HEK293 (cell line): ENCODE data around the gene ALOX5.
"Not testable (repeated sequence)": the region's sequence is repeated elsewhere in the genome, so short reads cannot be mapped to it uniquely, and the experiment has no call there.

Experiments
- CTCF ChIA-PET: fragments of 350-600 bp; formaldehyde crosslinking; extraction: SDS; loops from one replicate; lab custom pipeline; 2021; ENCODE audit warnings: antibody characterized with exemption; lab: Yijun Ruan, JAX
- POLR2A ChIA-PET: fragments of 300-600 bp; formaldehyde crosslinking; extraction: SDS; loops from one replicate; lab custom pipeline; 2020; ENCODE audit warnings: antibody characterized with exemption, inconsistent platforms; lab: Yijun Ruan, JAX
- H3K27ac ChIP-seq: fragments of 200-500 bp; sonication (Bioruptor generic); 2 replicates; pipeline ENCODE4 v1.5.1; 2014; ENCODE audit warnings: low read depth, low read length, control low read depth, inconsistent platforms; ENCODE audit errors: extremely low read depth
- H3K36me3 ChIP-seq, 2 experiments: fragments of 200-500 bp in 1 of 2; sonication (Bioruptor generic) in 1 of 2; 1 replicate in 1 of 2; 2 replicates in 1 of 2; pipeline ENCODE4 v1.5.1; 2014 to 2017; ENCODE audit warnings: inconsistent platforms in 2 of 2, low read length in 2 of 2; ENCODE audit not compliant: control insufficient read depth in 2 of 2, insufficient read depth in 1 of 2
- H3K4me1 ChIP-seq: fragments of 200-500 bp; sonication (Bioruptor generic); 2 replicates; pipeline ENCODE4 v1.5.1; 2014; ENCODE audit warnings: mild to moderate bottlenecking, low read length, inconsistent platforms; ENCODE audit not compliant: control insufficient read depth, insufficient read depth
- H3K4me3 ChIP-seq: 2 replicates; pipeline ENCODE4 v1.5.1; 2011; ENCODE audit warnings: low read depth, mild to moderate bottlenecking, control low read depth, low read length, moderate library complexity
- H3K9me3 ChIP-seq: fragments of 200-500 bp; sonication (Bioruptor generic); 2 replicates; pipeline ENCODE4 v1.5.1; 2014; ENCODE audit warnings: low read depth, low read length, inconsistent platforms; ENCODE audit not compliant: control insufficient read depth, insufficient read depth
- BCL6B ChIP-seq: fragments of 450-650 bp; formaldehyde crosslinking; IDR thresholded peaks from 2 replicates; pipeline ENCODE4 v1.5.1; 2017; ENCODE audit warnings: missing biosample characterization, missing genetic modification characterization
- GFI1B ChIP-seq: fragments of 450-650 bp; formaldehyde crosslinking; IDR thresholded peaks from 2 replicates; pipeline ENCODE4 v1.5.1; 2016; ENCODE audit warnings: missing biosample characterization, missing genetic modification characterization
- KLF7 ChIP-seq: fragments of 450-650 bp; formaldehyde crosslinking; IDR thresholded peaks from 2 replicates; pipeline ENCODE4 v1.5.1; 2016; ENCODE audit warnings: missing biosample characterization, missing genetic modification characterization, borderline replicate concordance
- OSR2 ChIP-seq: fragments of 450-650 bp; formaldehyde crosslinking; IDR thresholded peaks from 2 replicates; pipeline ENCODE4 v1.5.1; 2016; ENCODE audit warnings: missing biosample characterization, missing genetic modification characterization
- TCF7L2 ChIP-seq: IDR thresholded peaks from 2 replicates; pipeline ENCODE4 v1.6.1; 2011; ENCODE audit warnings: low read depth, mild to moderate bottlenecking, inconsistent platforms, low read length, moderate library complexity, borderline replicate concordance
- YY1 ChIP-seq: fragments of 450-650 bp; formaldehyde crosslinking; IDR thresholded peaks from 2 replicates; pipeline ENCODE4 v1.5.1; 2018; ENCODE audit warnings: missing biosample characterization, missing genetic modification characterization
- ZBTB48 ChIP-seq: fragments of 450-650 bp; formaldehyde crosslinking; IDR thresholded peaks from 2 replicates; pipeline ENCODE4 v1.5.1; 2016; ENCODE audit warnings: missing biosample characterization, missing genetic modification characterization
- ZFP37 ChIP-seq: fragments of 450-650 bp; formaldehyde crosslinking; IDR thresholded peaks from 2 replicates; pipeline ENCODE4 v1.5.1; 2016; ENCODE audit warnings: missing biosample characterization, missing genetic modification characterization
- ZIC2 ChIP-seq: fragments of 450-650 bp; formaldehyde crosslinking; IDR thresholded peaks from 2 replicates; pipeline ENCODE4 v1.5.1; 2016; ENCODE audit warnings: missing biosample characterization, missing genetic modification characterization
- ZNF10 ChIP-seq: fragments of 450-650 bp; formaldehyde crosslinking; IDR thresholded peaks from 2 replicates; pipeline ENCODE4 v1.5.1; 2017; ENCODE audit warnings: missing biosample characterization, missing genetic modification characterization
- ZNF112 ChIP-seq: fragments of 450-650 bp; formaldehyde crosslinking; IDR thresholded peaks from 2 replicates; pipeline ENCODE4 v1.5.0; 2017; ENCODE audit warnings: missing biosample characterization, missing genetic modification characterization
- ZNF121 ChIP-seq: fragments of 450-650 bp; formaldehyde crosslinking; IDR thresholded peaks from 2 replicates; pipeline ENCODE4 v1.5.1; 2016; ENCODE audit warnings: missing biosample characterization, missing genetic modification characterization
- ZNF157 ChIP-seq: fragments of 450-650 bp; formaldehyde crosslinking; IDR thresholded peaks from 2 replicates; pipeline ENCODE4 v1.5.1; 2016; ENCODE audit warnings: missing biosample characterization, missing genetic modification characterization
- ZNF169 ChIP-seq: fragments of 450-650 bp; formaldehyde crosslinking; IDR thresholded peaks from 2 replicates; pipeline ENCODE4 v1.5.1; 2016; ENCODE audit warnings: missing biosample characterization, missing genetic modification characterization
- ZNF2 ChIP-seq: fragments of 450-650 bp; formaldehyde crosslinking; IDR thresholded peaks from 2 replicates; pipeline ENCODE4 v1.5.1; 2016; ENCODE audit warnings: missing biosample characterization, missing genetic modification characterization
- ZNF394 ChIP-seq: fragments of 450-650 bp; formaldehyde crosslinking; IDR thresholded peaks from 2 replicates; pipeline ENCODE4 v1.5.1; 2016; ENCODE audit warnings: missing biosample characterization, missing genetic modification characterization, mild to moderate bottlenecking, moderate library complexity, borderline replicate concordance
- ZNF423 ChIP-seq: fragments of 450-650 bp; formaldehyde crosslinking; IDR thresholded peaks from 2 replicates; pipeline ENCODE4 v1.5.1; 2016; ENCODE audit warnings: missing biosample characterization, missing genetic modification characterization
- ZNF433 ChIP-seq: fragments of 450-650 bp; formaldehyde crosslinking; IDR thresholded peaks from 2 replicates; pipeline ENCODE4 v1.5.1; 2016; ENCODE audit warnings: missing biosample characterization, missing genetic modification characterization, low read depth
- ZNF473 ChIP-seq: fragments of 450-650 bp; formaldehyde crosslinking; IDR thresholded peaks from 2 replicates; pipeline ENCODE4 v1.5.1; 2017; ENCODE audit warnings: missing biosample characterization, missing genetic modification characterization
- ZNF48 ChIP-seq: fragments of 450-650 bp; formaldehyde crosslinking; IDR thresholded peaks from 2 replicates; pipeline ENCODE4 v1.5.1; 2016; ENCODE audit warnings: missing biosample characterization, missing genetic modification characterization
- ZNF488 ChIP-seq: fragments of 450-650 bp; formaldehyde crosslinking; IDR thresholded peaks from 2 replicates; pipeline ENCODE4 v1.5.1; 2016; ENCODE audit warnings: missing biosample characterization, missing genetic modification characterization
- ZNF518A ChIP-seq: fragments of 450-650 bp; formaldehyde crosslinking; conservative IDR thresholded peaks from 2 replicates; pipeline ENCODE4 v1.5.1; 2016; ENCODE audit warnings: low read depth, missing biosample characterization, missing genetic modification characterization
- ZNF544 ChIP-seq: fragments of 450-650 bp; formaldehyde crosslinking; IDR thresholded peaks from 2 replicates; pipeline ENCODE4 v1.5.0; 2017; ENCODE audit warnings: missing biosample characterization, missing genetic modification characterization
- ZNF560 ChIP-seq: fragments of 450-650 bp; formaldehyde crosslinking; IDR thresholded peaks from 2 replicates; pipeline ENCODE4 v1.5.1; 2017; ENCODE audit warnings: missing biosample characterization, missing genetic modification characterization, borderline replicate concordance
- ZNF571 ChIP-seq: fragments of 450-650 bp; formaldehyde crosslinking; IDR thresholded peaks from 2 replicates; pipeline ENCODE4 v1.5.0; 2017; ENCODE audit warnings: missing biosample characterization, missing genetic modification characterization
- ZNF621 ChIP-seq: fragments of 450-650 bp; formaldehyde crosslinking; IDR thresholded peaks from 2 replicates; pipeline ENCODE4 v1.5.1; 2017; ENCODE audit warnings: missing biosample characterization, missing genetic modification characterization
- ZNF664 ChIP-seq: fragments of 450-650 bp; formaldehyde crosslinking; IDR thresholded peaks from 2 replicates; pipeline ENCODE4 v1.5.1; 2016; ENCODE audit warnings: missing biosample characterization, missing genetic modification characterization

The ALOX5 gene

GRCh38 chr10:45348196-45348765 is 25.7 kb upstream of the ALOX5 start:
- H3K36me3 ChIP-seq, POLR2A ChIA-PET, CTCF ChIA-PET, H3K27ac ChIP-seq, H3K4me1 ChIP-seq, H3K4me3 ChIP-seq, H3K9me3 ChIP-seq: not testable (repeated sequence)

DNA sequence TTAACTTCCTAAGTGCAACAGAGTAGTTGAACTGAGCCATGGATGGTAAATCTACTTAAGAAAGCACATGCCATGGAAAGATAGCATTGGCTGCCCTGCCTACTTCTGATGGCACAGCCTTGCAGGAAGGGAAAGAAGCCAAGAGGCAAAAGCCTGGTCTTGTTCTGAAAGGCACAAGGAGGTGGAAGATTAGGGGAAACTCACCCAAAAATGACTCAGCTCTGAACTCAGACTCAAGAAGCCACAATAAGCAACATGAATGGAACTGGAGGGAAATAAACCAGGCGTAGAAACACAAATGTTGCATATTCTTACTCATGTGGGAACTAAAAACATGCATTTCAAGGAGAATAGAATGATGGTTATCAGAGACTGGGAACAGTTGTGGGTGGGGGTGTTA is 20.8 kb upstream of the ALOX5 start:
- no peak overlapping the region for H3K27ac ChIP-seq
- no peak for TF ChIP-seq ZNF112 (tag by site-specific recombination)
- TF ChIP-seq ZNF2, result no peak
- TF ChIP-seq ZNF121 (tag by site-specific recombination), result no peak
- TF ChIP-seq GFI1B, result no peak
- TF ChIP-seq ZNF560 (tag by site-specific recombination), result no peak
- TF ChIP-seq ZNF544 (tag by site-specific recombination), result no peak
- TF ChIP-seq ZNF571 (tag by site-specific recombination), result no peak
- no peak for TF ChIP-seq TCF7L2
- TF ChIP-seq ZNF621 (tag by site-specific recombination), result no peak
- no peak for TF ChIP-seq ZNF664 (tag by site-specific recombination)
- TF ChIP-seq ZNF433 (tag by site-specific recombination), result no peak
- TF ChIP-seq ZNF488, result no peak
- no peak for TF ChIP-seq ZFP37 (tag by site-specific recombination)
- H3K36me3 ChIP-seq, result no peaks in the 10 kb centered on the region
- no peaks in the 10 kb centered on the region for H3K9me3 ChIP-seq
- no peaks in the 10 kb centered on the region for H3K4me1 ChIP-seq
- ChIA-PET CTCF (no interaction called here), POLR2A (no interaction called here)
- no peak overlapping the region for H3K4me3 ChIP-seq

- Histone ChIP-seq H3K4me1 (no peaks in the 10 kb centered on the region), H3K4me3 (no peak overlapping the region), H3K36me3 (no peaks in the 10 kb centered on the region), H3K9me3 (no peaks in the 10 kb centered on the region), H3K27ac (no peak overlapping the region)
- CTCF ChIA-PET, result interaction anchor here (0.5 kb wide), 1 partner anchor 11 kb away, joined by 3 read pairs; no protein-coding TSS in a partner anchor
- POLR2A ChIA-PET, result interaction anchor here (0.6 kb wide), 1 partner anchor 68 kb away, joined by 3 read pairs; no protein-coding TSS in a partner anchor
- no peak for TF ChIP-seq ZNF423
- TF ChIP-seq ZNF48 (tag by site-specific recombination), result no peak
- no peak for TF ChIP-seq YY1
- TF ChIP-seq ZNF157, result no peak
- no peak for TF ChIP-seq ZNF394 (tag by site-specific recombination)
- no peak for TF ChIP-seq ZIC2 (tag by site-specific recombination)
- no peak for TF ChIP-seq ZNF10 (tag by site-specific recombination)
- TF ChIP-seq ZNF518A, result no peak
- TF ChIP-seq OSR2 (tag by site-specific recombination), result no peak
- no peak for TF ChIP-seq KLF7 (tag by site-specific recombination)
- no peak for TF ChIP-seq ZNF473
- no peak for TF ChIP-seq BCL6B (tag by site-specific recombination)
- no peak for TF ChIP-seq ZNF169 (tag by site-specific recombination)
- TF ChIP-seq ZBTB48 (tag by site-specific recombination), result no peak
These were observed 19.8 kb upstream of the ALOX5 start for GRCh38 chr10:45354261-45354660.
